ENCODE data around the gene AP1B1.
"Not testable (repeated sequence)": the region's sequence is repeated elsewhere in the genome, so short reads cannot be mapped to it uniquely, and the experiment has no call there.

The AP1B1 gene

DNA sequence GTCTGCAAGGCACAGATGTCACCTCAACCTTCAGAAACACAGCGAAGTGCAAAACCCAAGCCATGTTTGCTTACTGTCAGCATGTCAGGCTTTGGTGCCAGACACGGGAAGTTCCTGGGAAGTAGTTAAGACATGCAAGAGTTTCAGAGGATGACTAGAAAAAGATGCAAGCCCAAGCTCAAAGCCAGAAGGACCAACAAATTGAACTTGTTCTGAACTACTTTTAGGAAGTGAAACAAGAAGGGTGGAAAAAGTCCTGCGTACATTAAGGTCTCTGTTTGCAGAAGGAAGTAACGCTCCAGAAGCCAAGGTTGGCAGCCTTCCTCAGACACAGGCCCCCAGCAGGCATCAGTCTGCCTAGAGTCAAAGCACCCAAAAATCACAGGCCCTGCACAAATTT, 2.6 kb downstream of the AP1B1 start:
- no peak for DNase-seq

DNA sequence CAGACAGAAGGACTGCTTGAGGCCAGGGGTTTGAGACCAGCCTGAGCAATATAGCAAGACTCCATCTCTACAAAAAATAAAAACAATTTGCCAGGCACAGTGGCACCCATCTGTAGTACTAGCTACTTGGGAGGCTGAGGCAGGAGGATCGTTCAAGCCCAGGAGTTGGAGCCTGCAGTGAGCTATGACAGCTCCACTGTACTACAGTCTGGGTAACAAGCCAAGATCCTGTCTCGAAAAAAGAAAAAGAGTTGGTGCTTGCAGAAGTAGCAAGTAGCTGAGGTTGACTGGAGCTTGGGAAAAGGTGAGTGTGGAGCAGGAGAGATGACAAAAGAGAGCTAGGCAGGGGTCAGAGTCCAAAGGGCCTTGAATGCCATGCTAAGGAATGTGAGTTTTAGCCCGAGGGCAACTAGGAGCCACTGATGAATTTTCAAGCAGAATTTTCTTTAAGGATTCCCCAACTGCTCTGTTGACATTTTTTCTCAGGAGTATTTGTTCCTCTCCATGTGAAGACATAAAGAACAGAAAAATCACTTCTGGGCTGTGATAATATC, 3.1 kb downstream of the AP1B1 start:
- no peak for DNase-seq

DNA sequence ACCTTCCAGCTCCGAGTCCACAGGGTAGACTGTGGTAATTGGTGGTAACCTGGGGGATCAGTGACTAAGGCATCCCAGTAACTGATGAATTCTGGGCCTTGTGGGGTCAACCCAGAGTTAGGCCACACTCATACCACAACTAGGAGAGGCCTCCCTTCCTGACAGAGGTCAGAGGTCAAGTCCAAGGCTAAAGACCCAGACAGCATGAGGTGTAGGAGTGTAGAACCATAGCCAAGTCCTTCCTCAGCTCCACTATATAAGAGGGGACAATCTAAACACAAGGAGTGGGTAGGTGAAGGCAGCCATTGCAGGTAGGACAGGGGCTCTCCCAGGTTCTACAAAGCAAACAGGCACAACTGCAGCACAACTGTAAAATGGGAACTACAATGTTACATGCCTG, 4.6 kb downstream of the AP1B1 start:
- no peak for DNase-seq

DNA sequence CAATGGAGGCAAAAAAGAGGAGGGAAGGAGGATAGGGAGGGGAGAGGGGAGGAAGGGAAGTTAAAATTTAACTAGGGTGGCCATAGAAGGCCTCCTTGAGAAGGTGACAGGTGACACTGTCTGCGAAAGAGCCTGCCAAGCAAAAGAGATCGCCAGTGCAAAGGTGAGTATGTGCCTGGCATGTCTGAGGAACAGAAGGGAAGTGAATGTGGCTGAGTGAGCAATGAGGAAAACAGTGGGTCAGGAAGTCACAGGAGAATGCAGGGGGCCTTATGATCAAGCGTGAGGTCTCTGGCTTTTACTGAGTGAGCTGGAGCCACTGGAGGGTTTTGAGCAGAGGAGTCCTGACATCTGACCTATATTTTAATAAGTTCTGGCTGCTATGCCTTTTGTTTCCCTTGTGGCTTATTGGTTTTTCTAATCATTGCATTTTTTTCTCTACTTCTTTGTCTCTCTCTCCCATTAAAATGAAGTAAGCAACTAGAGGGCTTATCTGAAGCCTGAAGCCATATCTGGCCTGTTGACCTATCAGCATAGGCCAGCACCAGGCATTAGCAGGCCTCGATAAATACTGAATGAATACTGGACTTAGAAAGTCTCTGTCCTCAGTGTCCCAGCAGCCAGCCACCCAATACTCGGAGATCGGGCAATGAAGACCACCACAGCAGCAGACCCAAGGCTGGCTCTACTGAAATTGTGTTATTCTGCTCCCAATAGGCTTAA, 5.6 kb downstream of the AP1B1 start:
- no peak for DNase-seq

DNA sequence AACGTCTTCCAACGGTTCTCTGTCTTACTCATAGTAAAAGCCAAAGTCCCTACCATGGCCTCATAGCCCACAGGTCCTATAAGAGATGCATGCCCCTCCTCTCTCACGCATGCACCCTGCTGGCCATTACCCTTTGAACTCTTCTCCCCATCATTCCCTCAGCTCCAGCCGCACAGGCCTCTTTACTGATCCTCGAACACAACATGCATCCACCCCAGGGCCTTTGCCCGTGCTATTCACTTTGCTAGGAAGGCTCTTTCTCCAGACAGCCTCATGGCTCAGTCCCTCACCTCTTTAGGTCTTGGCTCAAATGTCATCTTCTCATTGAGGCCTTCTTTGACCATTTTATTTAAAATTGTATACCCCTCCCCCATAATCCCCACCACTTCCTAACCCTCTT, 7.5 kb downstream of the AP1B1 start:
- no peak for DNase-seq

DNA sequence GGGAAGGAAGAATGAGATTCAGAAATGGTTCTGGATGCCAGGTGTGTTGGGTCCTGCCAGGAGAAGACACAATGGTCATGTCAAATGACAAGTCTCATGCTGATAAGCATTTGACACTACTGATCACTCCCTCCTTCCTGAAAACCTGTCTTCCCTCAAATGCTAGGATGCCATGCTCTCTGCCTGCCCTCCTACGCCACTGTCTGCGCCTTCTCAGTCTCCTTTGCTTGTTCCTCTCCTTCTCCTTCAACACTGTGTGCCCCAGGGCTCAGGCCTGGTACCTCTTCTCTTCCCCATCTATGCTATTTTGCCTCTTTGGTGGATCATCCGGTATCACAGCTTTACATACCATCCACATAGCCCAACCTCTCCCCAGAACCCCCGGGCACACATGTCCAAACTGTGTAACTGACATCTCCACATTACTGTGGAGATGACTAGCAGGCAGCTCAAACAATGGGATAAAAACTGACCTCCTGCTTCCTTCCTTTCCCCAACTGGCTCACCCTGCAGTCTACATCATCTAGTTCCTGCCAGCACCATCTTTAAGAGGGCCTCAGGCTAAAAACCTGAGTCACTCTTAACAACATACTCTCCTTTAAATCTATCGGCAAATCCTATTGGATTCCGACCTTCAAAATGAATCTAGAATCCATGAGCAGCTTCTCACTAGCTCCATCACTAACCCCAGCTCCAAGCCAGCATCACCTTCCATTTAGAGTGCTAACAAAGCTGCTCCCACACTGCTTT, 8.2 kb downstream of the AP1B1 start:
- DNase-seq: no peak

DNA sequence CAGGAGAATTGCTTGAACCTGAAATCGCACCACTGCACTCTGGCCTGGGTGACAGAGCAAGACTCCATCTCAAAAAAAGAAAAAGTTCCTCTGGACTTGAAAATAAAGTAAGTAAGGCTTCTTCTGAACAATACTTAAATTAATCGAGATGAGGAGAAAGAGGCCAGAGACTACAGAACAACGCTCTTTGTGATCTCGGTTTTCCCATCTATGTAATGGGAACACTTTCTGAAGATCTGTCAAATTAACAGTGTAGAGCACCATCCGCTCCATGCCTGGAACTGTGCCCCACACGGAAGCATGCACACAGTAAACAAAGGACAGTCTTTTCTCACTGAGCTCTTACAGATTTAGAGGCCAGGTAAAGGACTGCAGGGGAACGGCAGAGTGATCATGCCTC, 9.1 kb downstream of the AP1B1 start:
- no peak for DNase-seq

DNA sequence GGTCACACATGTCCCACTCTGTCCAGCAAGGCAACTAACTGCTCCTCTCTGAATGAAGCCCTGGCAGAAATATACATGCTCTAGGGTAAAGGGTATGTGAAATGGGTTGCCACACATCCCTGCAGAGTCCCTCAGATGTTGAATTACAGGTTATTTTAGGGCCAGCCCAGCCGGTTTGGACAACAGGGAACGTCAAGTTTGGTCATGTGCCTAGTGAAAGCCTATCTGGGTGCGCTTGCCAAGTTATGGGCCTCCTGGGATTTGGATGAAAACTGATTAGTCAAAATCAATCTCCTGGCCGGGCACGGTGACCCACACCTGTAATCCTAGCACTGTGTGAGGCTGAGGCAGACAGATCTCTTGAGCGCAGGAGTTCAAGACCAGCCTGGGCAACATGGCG, 10.4 kb downstream of the AP1B1 start:
- no peak for DNase-seq

DNA sequence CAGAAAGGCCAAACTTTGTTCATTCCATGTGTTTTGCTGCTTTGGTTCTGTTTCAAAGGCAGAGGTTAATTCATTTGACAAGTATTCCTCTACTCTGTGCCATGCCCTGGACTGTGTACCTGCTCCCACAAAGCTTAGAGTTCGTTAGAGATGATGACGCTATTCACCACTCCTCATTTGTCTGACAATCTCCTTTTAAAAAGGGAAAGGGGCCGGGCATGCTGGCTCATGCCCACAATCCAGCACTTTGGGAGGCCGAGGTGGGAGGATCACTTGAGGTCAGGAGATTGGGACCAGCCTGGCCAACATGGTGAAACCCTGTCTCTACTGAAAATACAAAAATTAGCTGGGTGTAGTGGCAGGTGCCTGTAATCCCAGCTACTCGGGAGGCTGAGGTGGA, 11.7 kb downstream of the AP1B1 start:
- not testable (repeated sequence) for DNase-seq

DNA sequence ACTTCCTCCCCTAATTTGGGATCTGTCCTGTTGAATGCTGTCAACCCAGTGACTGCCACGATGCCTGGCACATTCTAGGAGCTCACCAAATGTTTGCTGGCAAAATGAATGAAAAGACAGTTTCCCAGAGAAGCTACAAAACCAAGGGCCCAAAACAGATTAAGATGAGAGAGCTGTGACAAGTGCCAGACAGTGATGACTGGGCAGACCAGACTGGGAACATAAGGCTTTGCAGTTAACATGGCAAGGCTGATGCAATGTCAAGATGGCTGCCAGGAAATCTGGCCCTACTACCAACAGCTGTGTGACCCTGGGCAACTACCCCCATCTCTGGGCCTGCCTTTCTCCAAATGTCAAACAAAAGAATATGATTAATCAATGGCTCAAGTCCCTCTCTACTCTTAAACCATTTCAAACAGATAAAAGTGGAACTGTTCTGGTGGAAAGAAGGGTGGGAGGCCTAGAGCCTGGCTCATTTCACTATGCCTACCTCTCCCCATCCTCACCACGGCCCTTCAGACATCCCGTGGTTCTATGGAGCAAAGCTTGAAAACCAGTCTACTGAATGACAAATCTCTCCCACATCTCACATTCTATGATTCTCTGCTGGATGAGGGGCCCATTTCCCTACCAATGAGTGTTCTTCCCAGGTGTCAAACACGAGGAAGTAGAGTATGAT, 12.8 kb downstream of the AP1B1 start:
- no peak for DNase-seq

DNA sequence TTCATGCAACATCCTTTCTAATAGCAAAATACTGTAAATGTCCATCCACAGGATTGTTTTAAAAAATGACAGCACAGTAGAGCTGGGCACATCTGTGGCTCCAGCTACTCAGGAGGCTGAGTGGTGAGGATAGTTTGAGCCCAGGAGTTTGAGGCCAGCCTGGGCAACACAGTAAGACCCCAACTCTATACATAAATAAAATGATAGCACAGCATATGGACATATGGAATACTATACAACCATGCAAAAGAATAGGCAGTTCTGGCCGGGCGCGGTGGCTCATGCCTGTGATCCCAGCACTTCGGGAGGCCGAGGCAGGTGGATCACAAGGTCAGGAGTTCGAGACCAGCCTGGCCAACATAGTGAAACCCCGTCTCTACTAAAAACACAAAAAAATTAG, 13.6 kb downstream of the AP1B1 start:
- DNase-seq: not testable (repeated sequence)

DNA sequence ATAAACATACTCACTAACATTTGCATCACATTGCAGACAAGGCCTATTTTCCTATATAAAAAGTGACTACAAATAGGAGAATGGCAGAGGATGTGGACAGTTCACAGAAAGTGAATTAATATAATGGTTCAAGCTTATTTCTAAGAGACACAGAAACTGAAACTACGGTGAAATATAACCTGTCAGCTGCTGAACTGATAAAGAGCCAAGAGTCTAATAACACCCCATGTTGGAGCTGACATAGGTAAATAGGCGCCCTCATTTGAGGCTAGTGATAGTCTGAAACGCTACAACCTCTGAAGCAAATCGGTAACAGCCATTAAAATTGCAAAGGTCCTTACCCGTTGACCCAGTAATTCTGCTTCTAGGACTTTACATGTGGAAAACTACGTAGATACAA, 14.0 kb downstream of the AP1B1 start:
- no peak for DNase-seq

DNA sequence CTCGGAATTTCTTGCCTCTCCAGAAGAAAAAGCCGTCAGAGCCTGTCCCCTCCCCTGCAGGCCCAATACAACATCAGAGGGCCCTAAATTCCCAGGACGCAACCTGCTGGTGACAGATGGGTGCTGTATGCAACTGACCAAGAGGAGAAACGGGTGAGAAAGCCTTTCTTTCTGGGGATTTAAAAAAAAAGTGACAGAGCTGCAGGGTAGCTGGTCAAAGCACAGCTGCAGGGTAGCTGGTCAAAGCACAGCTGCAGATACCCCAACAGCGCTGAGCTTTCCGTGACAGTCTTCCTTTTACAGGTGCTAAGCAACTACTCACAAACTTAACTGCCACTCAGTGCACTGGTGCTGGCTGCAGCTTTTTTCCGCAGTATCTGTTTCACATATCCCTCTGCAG, 17.8 kb downstream of the AP1B1 start:
- DNase-seq: no peak

DNA sequence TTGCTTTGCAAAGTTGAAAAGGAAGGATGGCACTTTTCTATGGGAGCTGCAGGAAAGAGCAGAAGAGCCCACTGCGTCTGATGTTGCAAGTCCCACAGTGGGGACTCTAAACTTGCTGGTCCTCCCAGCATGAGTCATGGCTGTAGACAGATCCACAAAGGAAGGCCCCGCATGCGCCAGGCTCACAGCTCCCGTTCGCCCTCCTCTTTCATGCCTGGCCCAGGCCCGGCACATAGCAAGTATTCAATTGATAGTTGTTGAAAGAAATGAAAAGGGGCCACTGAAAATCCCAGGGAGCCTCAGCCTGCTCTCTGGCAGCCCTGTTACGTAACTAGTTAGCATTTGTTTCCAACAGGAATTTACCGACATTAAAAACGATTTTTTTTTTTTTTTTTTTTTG, 18.9 kb downstream of the AP1B1 start:
- DNase-seq: no peak

DNA sequence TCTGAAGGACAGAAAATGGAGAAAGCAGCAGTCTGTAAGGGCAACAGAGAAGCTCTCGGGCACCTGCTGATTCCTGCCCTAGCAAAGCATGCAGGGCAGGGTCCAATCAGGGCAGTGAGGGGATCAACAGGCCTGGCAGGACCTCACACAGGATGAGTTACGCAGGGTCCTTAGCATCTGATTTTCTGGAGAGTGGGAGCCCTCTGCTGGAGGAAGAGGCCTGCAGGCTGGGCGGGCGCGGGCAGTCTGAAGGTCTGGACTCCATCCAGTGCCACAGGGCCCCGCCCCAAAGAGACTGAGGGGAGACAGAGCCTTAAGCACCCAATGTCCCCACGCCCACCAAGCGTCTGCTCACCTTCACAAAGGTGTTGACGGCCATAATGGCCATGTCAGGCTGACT, 28.9 kb downstream of the AP1B1 start:
- no peak for DNase-seq

DNA sequence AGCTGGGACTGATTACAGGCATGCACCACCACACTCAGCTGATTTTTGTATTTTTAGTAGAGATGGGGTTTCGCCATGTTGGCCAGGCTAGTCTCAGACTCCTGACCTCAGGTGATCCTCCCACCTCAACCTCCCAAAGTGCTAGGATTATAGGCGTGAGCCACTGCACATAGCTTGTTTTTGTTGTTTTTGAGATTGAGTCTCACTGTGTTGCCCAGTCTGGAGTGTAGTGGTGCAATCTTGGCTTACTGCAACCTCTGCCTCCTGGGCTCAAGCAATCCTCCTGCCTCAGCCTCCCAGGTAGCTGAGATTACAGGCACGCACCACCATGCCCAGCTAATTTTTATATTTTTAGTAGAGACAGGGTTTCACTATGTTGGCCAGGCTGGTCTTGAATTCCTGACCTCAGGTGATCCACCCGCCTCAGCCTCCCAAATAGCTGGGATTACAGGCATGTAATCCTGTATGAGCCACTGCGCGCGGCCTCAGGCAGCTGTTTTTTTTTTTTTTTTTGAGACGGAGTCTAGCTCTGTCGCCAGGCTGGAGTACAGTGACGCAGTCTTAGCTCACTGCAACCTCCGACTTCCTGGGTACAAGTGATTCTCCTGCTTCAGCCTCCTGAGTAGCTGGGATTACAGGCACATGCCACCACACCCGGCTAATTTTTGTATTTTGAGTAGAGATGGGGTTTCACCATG, 31.0 kb downstream of the AP1B1 start:
- not testable (repeated sequence) for DNase-seq

DNA sequence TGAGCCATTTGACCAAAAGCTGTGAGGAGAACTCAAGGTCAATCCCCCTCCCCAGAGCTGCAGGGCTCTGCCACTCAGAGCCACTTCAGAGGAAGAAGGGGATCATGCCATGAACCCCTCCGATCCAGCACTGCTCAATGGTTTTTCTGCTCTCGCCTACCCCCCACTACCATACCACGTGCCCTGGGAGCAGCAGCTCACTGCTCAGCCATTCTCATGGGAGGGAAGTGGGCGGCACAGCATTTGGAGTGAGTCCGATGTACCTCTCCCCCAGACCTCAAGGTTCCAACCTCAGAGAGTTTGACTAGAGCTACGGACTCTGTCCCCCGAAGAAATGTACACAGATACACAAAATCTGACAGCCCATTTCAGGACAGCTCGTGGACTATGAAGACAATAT, 34.5 kb downstream of the AP1B1 start:
- DNase-seq: no peak

DNA sequence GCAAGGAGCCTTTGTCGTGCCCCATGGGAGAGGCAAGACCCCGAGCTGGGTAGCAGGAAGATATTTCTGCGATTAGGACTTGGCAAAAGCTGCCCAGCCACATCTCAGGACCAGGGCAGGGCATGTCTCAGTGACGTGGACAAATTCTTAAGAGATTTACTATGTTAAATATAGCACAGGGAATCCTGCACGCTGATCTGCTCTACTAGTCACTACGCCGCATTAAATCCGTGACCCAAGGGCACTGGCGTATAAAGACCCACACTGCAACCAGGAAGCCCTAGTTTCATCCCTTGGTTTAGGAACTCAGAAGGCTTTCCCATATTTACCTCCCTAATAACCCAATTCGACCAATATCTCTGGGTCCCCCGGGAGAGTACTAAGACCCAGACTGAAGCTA, 35.1 kb downstream of the AP1B1 start:
- DNase-seq: no peak

DNA sequence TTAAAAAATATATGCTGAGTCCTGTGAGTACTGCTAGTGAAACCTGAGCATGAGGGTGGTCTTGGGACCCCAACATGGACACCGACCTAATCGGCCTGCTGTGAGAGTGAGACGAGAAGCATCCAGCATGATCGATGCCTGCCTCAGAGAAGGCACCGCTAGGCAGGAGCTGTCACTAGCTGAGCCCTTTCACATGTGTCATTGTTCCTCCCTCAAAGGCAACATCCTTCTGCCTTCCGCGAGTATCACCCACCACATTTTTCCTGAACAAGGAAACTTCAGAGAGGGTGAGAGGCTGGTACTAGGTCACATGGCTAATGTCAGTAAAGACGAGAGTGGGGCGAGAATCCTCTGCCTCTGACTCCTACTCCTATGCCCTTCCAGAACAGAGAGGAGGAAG, 35.6 kb downstream of the AP1B1 start:
- no peak for DNase-seq

DNA sequence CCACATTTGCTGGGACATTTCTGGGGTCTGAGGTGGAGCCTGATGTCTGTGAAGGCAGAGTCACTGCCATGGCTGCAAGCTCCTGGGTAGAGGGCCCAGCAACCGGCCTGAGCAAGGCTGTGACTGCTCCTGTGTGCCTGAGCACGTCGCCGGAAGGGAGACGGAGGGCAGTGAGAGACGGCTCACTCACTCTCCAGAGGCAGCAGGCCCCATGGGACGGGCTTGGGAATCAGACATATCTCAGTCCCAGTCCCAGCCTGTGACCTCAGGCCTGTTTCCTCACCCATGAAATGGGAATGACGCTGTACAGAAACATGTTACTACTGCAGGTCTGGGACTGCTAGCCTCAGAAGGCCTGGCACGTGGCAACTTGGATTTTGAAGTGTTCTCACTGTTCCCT, 36.5 kb downstream of the AP1B1 start:
- DNase-seq: no peak

DNA sequence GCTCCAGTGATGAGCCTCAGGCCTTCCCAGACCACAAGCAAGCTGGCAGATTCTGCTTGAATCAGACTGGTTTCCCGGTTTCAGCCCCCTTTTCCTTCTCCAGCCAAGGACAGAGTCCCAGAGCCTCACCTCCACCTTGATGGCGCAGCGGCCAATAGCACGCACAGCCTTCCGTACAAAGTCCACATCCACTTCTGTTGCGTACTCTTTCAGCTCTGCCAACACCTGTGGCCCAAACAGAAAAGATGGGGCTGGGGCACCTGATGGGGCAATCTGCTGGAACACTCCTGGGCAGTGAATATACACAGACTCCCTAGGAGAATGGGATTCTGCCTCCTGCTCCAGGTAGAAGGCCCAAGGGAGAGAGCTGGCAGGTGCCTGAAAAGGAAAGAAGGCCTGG, 37.3 kb downstream of the AP1B1 start:
- DNase-seq: no peak

DNA sequence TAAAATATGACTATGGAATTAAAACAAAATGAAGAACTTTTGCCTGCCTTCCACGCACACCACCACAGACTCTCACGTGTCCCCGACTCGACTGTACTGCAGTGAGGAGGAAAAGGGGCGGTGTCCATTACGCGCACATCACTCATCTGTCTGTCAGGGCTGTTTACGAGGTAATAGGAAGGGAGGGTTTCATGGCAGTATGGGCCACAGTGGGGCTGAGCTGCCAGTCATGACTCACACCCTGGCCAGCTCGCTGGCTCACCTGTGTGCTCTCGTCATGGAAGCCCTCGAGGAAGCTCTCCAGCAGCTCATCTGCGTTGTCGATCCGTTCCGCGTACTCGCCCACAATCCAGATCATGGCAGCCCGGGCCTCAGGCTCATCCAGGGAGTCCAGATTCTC, 39.4 kb downstream of the AP1B1 start:
- DNase-seq: no peak

DNA sequence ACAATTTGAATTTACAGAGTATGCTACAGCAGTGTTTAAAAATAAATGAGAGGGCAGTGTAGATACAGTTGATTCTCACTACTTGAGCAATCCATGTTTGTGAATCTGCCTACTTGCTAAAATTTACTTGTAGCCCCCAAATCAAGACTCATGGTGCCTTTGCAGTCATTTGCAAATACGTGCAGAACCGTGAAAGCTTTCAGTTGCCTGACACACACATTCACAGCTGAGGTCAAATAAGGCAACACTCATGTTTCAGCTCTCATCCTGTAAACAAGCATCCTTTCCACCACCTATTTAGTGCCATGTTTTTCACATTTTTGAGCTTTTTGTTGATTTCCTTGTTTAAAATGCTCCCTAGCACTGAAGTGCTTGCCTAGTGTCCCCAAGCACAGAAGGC, 40.3 kb downstream of the AP1B1 start:
- no peak for DNase-seq

Measured in stimulated activated CD8-positive, alpha-beta memory T cell treated with anti-CD3 and anti-CD28 coated beads, Interleukin-4, amount 100 ng/mL, for 48 hours (primary cell).